C4-2B (cell line): Measurements from ENCODE around the gene KICS2.

Experiments used
- H3K27ac ChIP-seq: fragments of 450-650 bp; 2 replicates; pipeline ENCODE4 v1.5.1; 2017
- ZFX ChIP-seq: fragments of 450-650 bp; IDR thresholded peaks from 2 replicates; pipeline ENCODE4 v1.6.1; 2017
- TF ChIP-seq, protein P1 (sequence below): fragments of 450-650 bp; conservative IDR thresholded peaks from 2 replicates; pipeline ENCODE4 v1.5.1; 2017; ENCODE audit warnings: mild to moderate bottlenecking

Gene KICS2

DNA sequence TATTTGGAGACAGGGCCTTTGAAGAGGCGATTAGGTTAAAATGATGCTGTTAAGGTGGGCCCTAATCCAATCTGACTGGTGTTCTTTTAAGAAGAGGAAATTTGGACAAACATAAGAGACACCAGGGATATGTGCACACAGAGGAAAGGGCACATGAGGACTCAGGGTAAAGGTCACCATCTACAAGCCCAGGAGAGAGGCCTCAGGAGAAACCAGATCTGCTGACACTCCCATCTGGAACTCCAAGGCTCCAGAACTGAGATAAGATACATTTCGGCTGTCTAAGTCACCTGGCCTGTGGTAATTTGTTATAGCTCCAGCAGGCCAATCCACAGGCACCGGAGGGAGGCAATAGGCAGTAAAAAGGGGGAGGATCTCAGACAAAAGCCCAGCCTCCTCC is 48.6 kb downstream of the KICS2 start:
- TF ChIP-seq ZFX, result no peak
- TF ChIP-seq, protein P1, sequence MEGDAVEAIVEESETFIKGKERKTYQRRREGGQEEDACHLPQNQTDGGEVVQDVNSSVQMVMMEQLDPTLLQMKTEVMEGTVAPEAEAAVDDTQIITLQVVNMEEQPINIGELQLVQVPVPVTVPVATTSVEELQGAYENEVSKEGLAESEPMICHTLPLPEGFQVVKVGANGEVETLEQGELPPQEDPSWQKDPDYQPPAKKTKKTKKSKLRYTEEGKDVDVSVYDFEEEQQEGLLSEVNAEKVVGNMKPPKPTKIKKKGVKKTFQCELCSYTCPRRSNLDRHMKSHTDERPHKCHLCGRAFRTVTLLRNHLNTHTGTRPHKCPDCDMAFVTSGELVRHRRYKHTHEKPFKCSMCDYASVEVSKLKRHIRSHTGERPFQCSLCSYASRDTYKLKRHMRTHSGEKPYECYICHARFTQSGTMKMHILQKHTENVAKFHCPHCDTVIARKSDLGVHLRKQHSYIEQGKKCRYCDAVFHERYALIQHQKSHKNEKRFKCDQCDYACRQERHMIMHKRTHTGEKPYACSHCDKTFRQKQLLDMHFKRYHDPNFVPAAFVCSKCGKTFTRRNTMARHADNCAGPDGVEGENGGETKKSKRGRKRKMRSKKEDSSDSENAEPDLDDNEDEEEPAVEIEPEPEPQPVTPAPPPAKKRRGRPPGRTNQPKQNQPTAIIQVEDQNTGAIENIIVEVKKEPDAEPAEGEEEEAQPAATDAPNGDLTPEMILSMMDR, result no peak
- no peak overlapping the region for H3K27ac ChIP-seq
